CD14-positive monocyte (primary cell): ENCODE measurements around the gene KIRREL3. TPM values are rescaled to one million over a fixed set of nuclear protein-coding genes. Genes with fewer than 3 reads are reported as not detected.

Experiments
- DNase-seq, 3 donors: peaks; one replicate each; pipeline ENCODE4 v3.0.0-alpha.2; 2011 to 2022
- H2AFZ ChIP-seq: 2 replicates; pipeline ENCODE4 v1.6.0; 2012; ENCODE audit warnings: mild to moderate bottlenecking, low read depth, low read length, inconsistent platforms; ENCODE audit not compliant: insufficient read depth, poor library complexity, severe bottlenecking
- H3K27ac ChIP-seq, 2 donors: 1 replicate in 1 of 2; 2 replicates in 1 of 2; pipeline ENCODE4 v1.5.1; 2012 to 2013; ENCODE audit warnings: low read length in 2 of 2, control low read depth in 1 of 2, inconsistent platforms in 1 of 2, low read depth in 1 of 2, mild to moderate bottlenecking in 1 of 2
- H3K27me3 ChIP-seq, 2 donors: one replicate each; pipeline versions ENCODE4 v1.6.0 to v1.6.1; 2011 to 2013; ENCODE audit warnings: low read length in 2 of 2; ENCODE audit not compliant: control insufficient read depth in 2 of 2, insufficient read depth in 2 of 2
- H3K36me3 ChIP-seq, 2 donors: replicated peaks in 1 of 2; 1 replicate in 1 of 2; 2 replicates in 1 of 2; pipeline versions ENCODE4 v1.5.1 to v1.6.1; 2012 to 2013; ENCODE audit warnings: low read length in 2 of 2, control low read depth in 1 of 2, inconsistent platforms in 1 of 2, mild to moderate bottlenecking in 1 of 2; ENCODE audit not compliant: insufficient read depth in 2 of 2, control insufficient read depth in 1 of 2
- H3K4me1 ChIP-seq, 2 donors: 1 replicate in 1 of 2; 2 replicates in 1 of 2; pipeline versions ENCODE4 v1.5.1 to v1.6.1; 2012 to 2013; ENCODE audit warnings: low read length in 2 of 2, control low read depth in 1 of 2, inconsistent platforms in 1 of 2, mild to moderate bottlenecking in 1 of 2, moderate library complexity in 1 of 2; ENCODE audit not compliant: insufficient read depth in 2 of 2, control insufficient read depth in 1 of 2
- H3K4me2 ChIP-seq: replicated peaks from 2 replicates; pipeline ENCODE3; 2012; ENCODE audit warnings: low read length, moderate library complexity, mild to moderate bottlenecking; ENCODE audit not compliant: poor library complexity, severe bottlenecking; ENCODE audit errors: extremely low read depth
- H3K4me3 ChIP-seq, 3 experiments: fragments of 200-600 bp in 1 of 3; sonication (generic) in 1 of 3; replicated peaks in 1 of 3; 1 replicate in 2 of 3; 2 replicates in 1 of 3; pipeline ENCODE4 v1.5.1; 2011 to 2013; ENCODE audit warnings: low read length in 3 of 3, mild to moderate bottlenecking in 3 of 3, control low read depth in 2 of 3, low read depth in 2 of 3, inconsistent platforms in 1 of 3, moderate library complexity in 1 of 3
- H3K79me2 ChIP-seq: 2 replicates; pipeline ENCODE4 v1.6.0; 2012; ENCODE audit warnings: mild to moderate bottlenecking, control low read depth, inconsistent platforms, low read length, moderate library complexity; ENCODE audit not compliant: insufficient read depth
- H3K9ac ChIP-seq: 2 replicates; pipeline ENCODE4 v1.6.0; 2017; ENCODE audit warnings: low read length, mild to moderate bottlenecking; ENCODE audit not compliant: insufficient read depth, poor library complexity, severe bottlenecking
- H3K9me3 ChIP-seq, 2 donors: replicated peaks in 1 of 2; 1 replicate in 1 of 2; 2 replicates in 1 of 2; pipeline versions ENCODE4 v1.5.1 to v1.6.1; 2012 to 2013; ENCODE audit warnings: low read length in 2 of 2, control low read depth in 1 of 2; ENCODE audit not compliant: control insufficient read depth in 1 of 2, insufficient read depth in 1 of 2
- H4K20me1 ChIP-seq: 2 replicates; pipeline ENCODE4 v1.6.0; 2012; ENCODE audit warnings: mild to moderate bottlenecking, low read length, control low read depth, moderate library complexity; ENCODE audit not compliant: insufficient read depth
- H3K27ac Mint-ChIP-seq, 7 donors: one replicate each; pipeline ENCODE4 v1.8.0; 2020; ENCODE audit warnings: mild to moderate bottlenecking in 7 of 7, mixed read lengths in 7 of 7, moderate library complexity in 6 of 7, inconsistent platforms in 2 of 7
- H3K27me3 Mint-ChIP-seq, 3 donors: one replicate each; pipeline ENCODE4 v1.8.0; 2021 to 2022; ENCODE audit warnings: low read depth in 3 of 3, mild to moderate bottlenecking in 3 of 3, mixed read lengths in 3 of 3, moderate library complexity in 3 of 3, inconsistent platforms in 1 of 3
- H3K36me3 Mint-ChIP-seq, 2 donors: one replicate each; pipeline ENCODE4 v1.8.0; 2020; ENCODE audit warnings: mixed read lengths in 2 of 2, inconsistent platforms in 1 of 2, mild to moderate bottlenecking in 1 of 2
- H3K4me1 Mint-ChIP-seq: one replicate; pipeline ENCODE4 v1.8.0; 2020; ENCODE audit warnings: mild to moderate bottlenecking, mixed read lengths
- H3K4me3 Mint-ChIP-seq, 2 donors: one replicate each; pipeline ENCODE4 v1.8.0; 2020; ENCODE audit warnings: mild to moderate bottlenecking in 2 of 2, mixed read lengths in 2 of 2, moderate library complexity in 1 of 2
- H3K9me3 Mint-ChIP-seq, 7 donors: one replicate each; pipeline ENCODE4 v1.8.0; 2020 to 2022; ENCODE audit warnings: mixed read lengths in 7 of 7, mild to moderate bottlenecking in 6 of 7, moderate library complexity in 6 of 7, inconsistent platforms in 2 of 7
- WGBS: methylation state at CpG from one replicate; pipeline ENCODE4 v1.1.5; 2013; ENCODE audit warnings: missing lambda C conversion rate; ENCODE audit not compliant: insufficient coverage; 5-methylcytosine and 5-hydroxymethylcytosine counted together
- intact Hi-C, 2 donors: fragments of 100-400 bp; cut with micrococcal nuclease; formaldehyde crosslinking; loops; one replicate each; pipeline versions ENCODE4 v1.15.0 to v1.15.1; 2023
- polyA plus RNA-seq, 3 donors: library from polyadenylated mRNA; depleted of rRNA in 1 of 3; unstranded in 2 of 3; stranded (reverse) in 1 of 3; fragments of 300-500 nt in 2 of 3; fragments of >200 nt in 1 of 3; fragmentation: Illumina TruSeq in 2 of 3; gene quantifications; 1 replicate in 2 of 3; 2 replicates in 1 of 3; pipeline ENCODE4 v1.2.3, GENCODE V29; 2012 to 2021
- TF ChIP-seq, protein P1 (sequence below): fragments of 200-600 bp; IDR thresholded peaks from one replicate; pipeline ENCODE4 v1.8.0; 2022; ENCODE audit warnings: antibody characterized with exemption, mild to moderate bottlenecking

The KIRREL3 gene
- polyA plus RNA-seq, 3 donors: not detected

DNA sequence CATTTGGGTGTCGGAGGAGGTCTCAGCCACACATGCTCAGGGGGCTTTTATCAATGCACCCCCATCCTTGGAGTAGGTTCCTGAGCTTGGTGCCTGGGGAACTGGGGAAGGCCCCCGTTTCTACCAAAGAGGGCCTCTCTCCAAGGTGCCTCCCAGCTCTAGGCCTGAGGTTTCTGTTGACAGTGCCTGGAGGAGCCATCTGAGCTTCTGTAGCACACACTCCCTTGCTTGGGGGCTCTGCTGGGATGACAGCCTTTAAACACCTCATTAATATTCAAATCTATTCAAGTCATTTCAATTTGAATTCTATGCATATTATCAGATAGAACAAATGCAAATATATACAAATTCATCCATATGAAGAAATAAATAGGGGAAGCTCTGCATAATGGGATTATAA, 18.9 kb downstream of the KIRREL3 start:
- TF ChIP-seq, protein P1, sequence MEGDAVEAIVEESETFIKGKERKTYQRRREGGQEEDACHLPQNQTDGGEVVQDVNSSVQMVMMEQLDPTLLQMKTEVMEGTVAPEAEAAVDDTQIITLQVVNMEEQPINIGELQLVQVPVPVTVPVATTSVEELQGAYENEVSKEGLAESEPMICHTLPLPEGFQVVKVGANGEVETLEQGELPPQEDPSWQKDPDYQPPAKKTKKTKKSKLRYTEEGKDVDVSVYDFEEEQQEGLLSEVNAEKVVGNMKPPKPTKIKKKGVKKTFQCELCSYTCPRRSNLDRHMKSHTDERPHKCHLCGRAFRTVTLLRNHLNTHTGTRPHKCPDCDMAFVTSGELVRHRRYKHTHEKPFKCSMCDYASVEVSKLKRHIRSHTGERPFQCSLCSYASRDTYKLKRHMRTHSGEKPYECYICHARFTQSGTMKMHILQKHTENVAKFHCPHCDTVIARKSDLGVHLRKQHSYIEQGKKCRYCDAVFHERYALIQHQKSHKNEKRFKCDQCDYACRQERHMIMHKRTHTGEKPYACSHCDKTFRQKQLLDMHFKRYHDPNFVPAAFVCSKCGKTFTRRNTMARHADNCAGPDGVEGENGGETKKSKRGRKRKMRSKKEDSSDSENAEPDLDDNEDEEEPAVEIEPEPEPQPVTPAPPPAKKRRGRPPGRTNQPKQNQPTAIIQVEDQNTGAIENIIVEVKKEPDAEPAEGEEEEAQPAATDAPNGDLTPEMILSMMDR: no peak
- peaks cover 0 to 6% of the 10 kb centered on the region in 2 donors for H3K27me3 ChIP-seq
- Mint-ChIP-seq H3K27me3 (peaks cover 5 to 17% (median 8%) of the 10 kb centered on the region in 3 donors), H3K36me3 (no peaks in the 10 kb centered on the region), H3K4me1 (no peaks in the 10 kb centered on the region), H3K9me3 (no peaks in the 10 kb centered on the region), H3K27ac (no peak overlapping the region), H3K4me3 (no peak overlapping the region)
- H3K27ac ChIP-seq: no peak overlapping the region
- 100% methylated on average over 1 of the region's 2 CpGs for WGBS
- H3K4me2 ChIP-seq: no peak overlapping the region
- intact Hi-C loops: no loop called here
- no peaks in the 10 kb centered on the region for H3K36me3 ChIP-seq
- no peak for DNase-seq
- H3K4me3 ChIP-seq: no peak overlapping the region
- no peaks in the 10 kb centered on the region for H4K20me1 ChIP-seq
- no peaks in the 10 kb centered on the region for H3K4me1 ChIP-seq
- no peak overlapping the region for H2AFZ ChIP-seq
- H3K9me3 ChIP-seq: no peaks in the 10 kb centered on the region
- H3K9ac ChIP-seq: no peak overlapping the region
- no peaks in the 10 kb centered on the region for H3K79me2 ChIP-seq

DNA sequence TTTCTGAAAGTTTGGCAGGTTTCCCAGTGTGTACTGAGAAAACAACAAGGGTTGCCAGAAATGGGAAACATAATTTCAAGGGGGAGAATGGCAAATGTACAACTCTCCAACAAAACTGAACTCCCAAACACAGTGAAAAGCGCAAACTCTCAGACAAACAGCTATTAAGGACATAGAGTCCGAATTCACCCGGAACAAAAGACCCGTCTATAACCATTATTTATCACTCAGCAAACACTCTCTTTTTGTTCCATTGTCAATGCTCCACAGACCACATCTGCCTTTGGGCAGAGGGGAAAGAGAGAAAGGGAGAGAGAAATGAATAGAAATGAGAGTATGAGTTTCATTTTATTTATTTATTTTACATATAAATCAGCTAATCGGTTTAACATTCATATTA, 21.7 kb downstream of the KIRREL3 start:
- Histone ChIP-seq H2AFZ (no peak overlapping the region), H3K4me1 (no peaks in the 10 kb centered on the region), H3K9me3 (no peaks in the 10 kb centered on the region), H3K27ac (no peak overlapping the region), H3K79me2 (no peaks in the 10 kb centered on the region), H3K9ac (no peak overlapping the region), H3K4me3 (no peak overlapping the region), H3K27me3 (peaks cover 0 to 6% of the 10 kb centered on the region in 2 donors), H4K20me1 (no peaks in the 10 kb centered on the region), H3K4me2 (no peak overlapping the region), H3K36me3 (no peaks in the 10 kb centered on the region)
- H3K4me3 Mint-ChIP-seq: no peak overlapping the region
- TF ChIP-seq, protein P1: no peak
- DNase-seq: no peak
- no peak overlapping the region for H3K27ac Mint-ChIP-seq
- H3K27me3 Mint-ChIP-seq: peaks cover 5 to 9% (median 8%) of the 10 kb centered on the region in 3 donors
- H3K9me3 Mint-ChIP-seq: no peaks in the 10 kb centered on the region
- no peaks in the 10 kb centered on the region for H3K4me1 Mint-ChIP-seq
- WGBS: no CpG with 5 or more reads among the region's 5 CpGs
- H3K36me3 Mint-ChIP-seq: no peaks in the 10 kb centered on the region
- intact Hi-C loops: no loop called here
